ENCODE data around the gene PNLIP. TPM values are rescaled to one million over a fixed set of nuclear protein-coding genes. Genes with fewer than 3 reads are reported as not detected.

PNLIP gene
- total RNA-seq, 4 donors from 2014 or later: not detected

DNA sequence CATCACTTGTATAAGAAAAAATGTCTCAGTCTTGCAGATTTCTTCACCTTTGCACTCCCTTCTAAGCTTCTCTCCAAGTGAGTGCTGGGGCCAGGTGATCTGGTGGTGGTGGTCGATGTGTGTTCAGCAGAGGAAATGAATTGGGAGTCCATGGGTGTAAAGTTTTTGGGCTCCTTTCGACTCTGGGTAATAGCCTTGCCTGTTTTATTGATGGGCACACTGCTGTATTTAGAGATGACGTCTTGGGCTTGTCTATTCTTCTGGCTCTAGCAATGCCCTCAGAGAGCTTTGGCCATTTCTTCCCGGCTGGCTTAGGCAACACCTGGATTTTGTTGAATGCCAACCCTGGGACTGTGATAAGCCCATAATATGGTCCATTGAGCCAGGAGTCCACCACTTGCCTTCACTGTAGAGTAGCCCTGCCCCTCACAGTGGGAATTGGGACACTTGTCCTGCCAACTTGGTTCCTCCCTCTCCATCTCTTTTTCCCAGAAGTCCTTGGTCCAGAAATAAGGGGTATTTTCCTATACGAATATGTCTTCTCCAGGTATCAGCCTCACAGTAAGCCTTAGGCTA lies 11.7 kb downstream of the PNLIP start:
- WGBS: 89% methylated on average over 5 of the region's 5 CpGs
- DNase-seq (ENCODE audit: extremely low spot score): no peak
- Histone ChIP-seq H3K4me3 (no peak overlapping the region), H3K36me3 (no peaks in the 10 kb centered on the region), H3K27ac (replicated peaks in 1 of 4) (no peak overlapping the region), H3K9me3 (no peaks in the 10 kb centered on the region), H3K4me1 (no peaks in the 10 kb centered on the region), H3K27me3 (no peaks in the 10 kb centered on the region)
- intact Hi-C loops (cut with DNase I): no loop called here
- no peak for TF ChIP-seq EP300 (IDR thresholded peaks at IDR 0.05)
- TF ChIP-seq, protein P1, sequence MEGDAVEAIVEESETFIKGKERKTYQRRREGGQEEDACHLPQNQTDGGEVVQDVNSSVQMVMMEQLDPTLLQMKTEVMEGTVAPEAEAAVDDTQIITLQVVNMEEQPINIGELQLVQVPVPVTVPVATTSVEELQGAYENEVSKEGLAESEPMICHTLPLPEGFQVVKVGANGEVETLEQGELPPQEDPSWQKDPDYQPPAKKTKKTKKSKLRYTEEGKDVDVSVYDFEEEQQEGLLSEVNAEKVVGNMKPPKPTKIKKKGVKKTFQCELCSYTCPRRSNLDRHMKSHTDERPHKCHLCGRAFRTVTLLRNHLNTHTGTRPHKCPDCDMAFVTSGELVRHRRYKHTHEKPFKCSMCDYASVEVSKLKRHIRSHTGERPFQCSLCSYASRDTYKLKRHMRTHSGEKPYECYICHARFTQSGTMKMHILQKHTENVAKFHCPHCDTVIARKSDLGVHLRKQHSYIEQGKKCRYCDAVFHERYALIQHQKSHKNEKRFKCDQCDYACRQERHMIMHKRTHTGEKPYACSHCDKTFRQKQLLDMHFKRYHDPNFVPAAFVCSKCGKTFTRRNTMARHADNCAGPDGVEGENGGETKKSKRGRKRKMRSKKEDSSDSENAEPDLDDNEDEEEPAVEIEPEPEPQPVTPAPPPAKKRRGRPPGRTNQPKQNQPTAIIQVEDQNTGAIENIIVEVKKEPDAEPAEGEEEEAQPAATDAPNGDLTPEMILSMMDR (IDR thresholded peaks at IDR 0.05): no peak
- no peak for TF ChIP-seq POLR2A (IDR thresholded peaks at IDR 0.05; ENCODE audit: low read depth)
- TF ChIP-seq POLR2AphosphoS5 (IDR thresholded peaks at IDR 0.05): no peak

- no peaks in the 10 kb centered on the region for H3K27me3 ChIP-seq
- no peaks in the 10 kb centered on the region for H3K4me1 ChIP-seq
- DNase-seq (ENCODE audit: extremely low spot score): no peak
- no peak overlapping the region for H3K27ac ChIP-seq (replicated peaks in 1 of 4)
- no peaks in the 10 kb centered on the region for H3K36me3 ChIP-seq
- TF ChIP-seq POLR2A (IDR thresholded peaks at IDR 0.05; ENCODE audit: low read depth): no peak
- no peak for TF ChIP-seq POLR2AphosphoS5 (IDR thresholded peaks at IDR 0.05)
- TF ChIP-seq, protein P1 (IDR thresholded peaks at IDR 0.05): no peak
- no peak for TF ChIP-seq EP300 (IDR thresholded peaks at IDR 0.05)
- 97% methylated on average over 8 of the region's 8 CpGs for WGBS
- intact Hi-C loops (cut with DNase I): no loop called here
- no peak overlapping the region for H3K4me3 ChIP-seq
- H3K9me3 ChIP-seq: no peaks in the 10 kb centered on the region
Observed at GRCh38 chr10:116565534-116565933, 19.8 kb downstream of the PNLIP start.

DNA sequence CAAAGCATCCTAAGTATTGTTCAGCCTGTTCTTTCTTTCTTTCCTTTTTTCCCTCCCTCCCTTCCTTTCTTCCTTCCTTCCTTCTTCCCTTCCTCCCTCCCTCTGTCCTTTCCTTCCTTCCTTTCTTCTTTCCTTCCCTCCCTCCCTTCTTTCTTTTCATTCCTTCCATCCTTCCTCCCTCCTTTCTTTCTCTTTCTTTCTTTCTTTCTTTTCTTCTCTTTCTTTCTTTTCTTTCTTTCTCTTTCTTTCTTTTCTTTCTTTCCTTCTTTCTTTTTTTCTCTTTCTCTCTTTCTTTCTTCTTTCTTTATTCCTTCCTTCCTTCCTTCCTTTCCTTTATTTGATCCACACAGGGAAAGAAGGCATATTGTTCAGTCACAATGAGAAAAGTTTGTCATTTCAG lies 21.2 kb downstream of the PNLIP start:
- Histone ChIP-seq H3K36me3 (no peaks in the 10 kb centered on the region), H3K27ac (replicated peaks in 1 of 4) (no peak overlapping the region), H3K9me3 (no peaks in the 10 kb centered on the region), H3K4me3 (no peak overlapping the region), H3K4me1 (no peaks in the 10 kb centered on the region), H3K27me3 (no peaks in the 10 kb centered on the region)
- intact Hi-C loops (cut with DNase I): no loop called here
- TF ChIP-seq POLR2AphosphoS5 (IDR thresholded peaks at IDR 0.05) (no peak), POLR2A (IDR thresholded peaks at IDR 0.05; ENCODE audit: low read depth) (no peak), EP300 (IDR thresholded peaks at IDR 0.05) (no peak)
- TF ChIP-seq, protein P1 (IDR thresholded peaks at IDR 0.05): no peak
- no peak for DNase-seq (ENCODE audit: extremely low spot score)

DNA sequence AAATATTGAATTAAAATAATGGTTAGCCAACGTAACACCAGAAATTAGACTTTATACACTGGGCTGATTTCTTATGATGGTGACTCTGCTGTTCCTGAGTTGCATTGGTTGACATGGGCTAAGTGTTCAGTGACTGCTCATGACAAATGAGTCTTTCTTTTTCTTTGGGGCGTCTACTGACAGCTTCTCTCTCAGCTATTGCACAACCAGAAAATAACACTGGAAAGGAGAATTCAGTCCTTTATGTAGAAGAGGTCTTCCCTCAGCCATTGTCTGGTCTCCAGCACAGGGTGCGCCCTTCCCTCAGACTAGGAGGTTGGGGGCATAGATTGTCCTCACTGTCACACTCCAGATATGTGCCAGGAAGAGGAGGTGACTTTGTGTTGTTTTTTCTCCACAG lies 21.6 kb downstream of the PNLIP start:
- no peaks in the 10 kb centered on the region for H3K9me3 ChIP-seq
- no peak overlapping the region for H3K27ac ChIP-seq (replicated peaks in 1 of 4)
- no peaks in the 10 kb centered on the region for H3K36me3 ChIP-seq
- intact Hi-C loops (cut with DNase I): no loop called here
- WGBS: 72% methylated on average over 3 of the region's 3 CpGs
- H3K4me3 ChIP-seq: no peak overlapping the region
- H3K4me1 ChIP-seq: no peaks in the 10 kb centered on the region
- no peaks in the 10 kb centered on the region for H3K27me3 ChIP-seq
- no peak for DNase-seq (ENCODE audit: extremely low spot score)
- no peak for TF ChIP-seq POLR2A (IDR thresholded peaks at IDR 0.05; ENCODE audit: low read depth)
- no peak for TF ChIP-seq POLR2AphosphoS5 (IDR thresholded peaks at IDR 0.05)
- TF ChIP-seq, protein P1 (IDR thresholded peaks at IDR 0.05): no peak
- no peak for TF ChIP-seq EP300 (IDR thresholded peaks at IDR 0.05)

DNA sequence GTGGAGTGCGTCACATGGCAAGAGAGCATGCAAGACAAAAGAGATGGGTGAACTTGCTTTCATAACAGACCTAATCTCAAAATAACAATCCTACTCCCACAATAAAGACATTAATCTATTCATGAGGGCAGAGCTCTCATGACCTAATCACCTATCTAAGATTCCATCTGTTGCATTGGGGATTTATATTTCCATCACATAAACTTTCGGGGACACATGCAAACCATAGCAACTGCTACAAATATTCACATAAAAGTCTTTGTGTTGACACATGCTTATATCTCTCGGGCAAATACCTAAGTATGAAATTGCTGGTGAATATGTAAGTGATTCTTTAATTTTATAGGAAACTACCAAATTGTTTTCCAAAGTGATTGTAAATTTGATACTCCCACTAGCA lies 29.1 kb downstream of the PNLIP start:
- no peaks in the 10 kb centered on the region for H3K36me3 ChIP-seq
- intact Hi-C loops (cut with DNase I): no loop called here
- H3K27me3 ChIP-seq: no peaks in the 10 kb centered on the region
- 88% methylated on average over 3 of the region's 3 CpGs for WGBS
- no peaks in the 10 kb centered on the region for H3K9me3 ChIP-seq
- H3K27ac ChIP-seq (replicated peaks in 1 of 4): no peak overlapping the region
- TF ChIP-seq, protein P1 (IDR thresholded peaks at IDR 0.05): no peak
- no peak for TF ChIP-seq EP300 (IDR thresholded peaks at IDR 0.05)
- TF ChIP-seq POLR2A (IDR thresholded peaks at IDR 0.05; ENCODE audit: low read depth): no peak
- TF ChIP-seq POLR2AphosphoS5 (IDR thresholded peaks at IDR 0.05): no peak
- no peaks in the 10 kb centered on the region for H3K4me1 ChIP-seq
- no peak for DNase-seq (ENCODE audit: extremely low spot score)
- no peak overlapping the region for H3K4me3 ChIP-seq
